HepG2 (cell line): ENCODE data around the gene ZNF84. TPM values are rescaled to one million over a fixed set of nuclear protein-coding genes. Genes with fewer than 3 reads are reported as not detected.
A peak's percentile ranks its signal among the peaks of the same experiment; 100 is the strongest.

ENCODE experiments used
- ESRRA ChIP-seq: sonication (generic); formaldehyde crosslinking; IDR thresholded peaks from 2 replicates; pipeline ENCODE4 v1.5.1; 2020; ENCODE audit warnings: mild to moderate bottlenecking, low read depth, missing genetic modification reagents
- KLF13 ChIP-seq: sonication (generic); formaldehyde crosslinking; IDR thresholded peaks from 2 replicates; pipeline ENCODE4 v1.4.0; 2020; ENCODE audit warnings: mild to moderate bottlenecking, missing genetic modification reagents
- MED8 ChIP-seq: sonication (generic); formaldehyde crosslinking; IDR thresholded peaks from 2 replicates; pipeline ENCODE4 v1.8.1; 2023; ENCODE audit warnings: mild to moderate bottlenecking, missing genetic modification reagents; ENCODE audit not compliant: insufficient replicate concordance
- PLRG1 ChIP-seq: fragments of 450-650 bp; conservative IDR thresholded peaks from 2 replicates; pipeline ENCODE4 v1.6.1; 2016
- RBAK ChIP-seq: sonication (generic); formaldehyde crosslinking; IDR thresholded peaks from 2 replicates; pipeline ENCODE4 v1.5.1; 2020; ENCODE audit warnings: mild to moderate bottlenecking, missing genetic modification reagents
- REPIN1 ChIP-seq: sonication (generic); formaldehyde crosslinking; IDR thresholded peaks from 2 replicates; pipeline ENCODE4 v1.8.0; 2022; ENCODE audit warnings: missing genetic modification reagents, low read depth, mild to moderate bottlenecking, borderline replicate concordance
- SMAD1 ChIP-seq: sonication (generic); formaldehyde crosslinking; IDR thresholded peaks from 2 replicates; pipeline ENCODE4 v1.4.0; 2020; ENCODE audit warnings: missing genetic modification reagents, low read depth, mild to moderate bottlenecking, borderline replicate concordance
- SMC3 ChIP-seq: IDR thresholded peaks from 2 replicates; pipeline ENCODE4 v1.6.1; 2011; ENCODE audit warnings: low read length, improper control_type of control experiment
- ZBTB2 ChIP-seq: sonication (generic); formaldehyde crosslinking; IDR thresholded peaks from 2 replicates; pipeline ENCODE4 v1.8.0; 2022; ENCODE audit warnings: low read depth, missing genetic modification reagents
- ZNF33B ChIP-seq: sonication (generic); formaldehyde crosslinking; IDR thresholded peaks from 2 replicates; pipeline ENCODE4 v1.5.1; 2020; ENCODE audit warnings: mild to moderate bottlenecking, missing genetic modification reagents
- polyA plus RNA-seq, 8 experiments: library from polyadenylated mRNA; depleted of rRNA in 3 of 8; stranded (reverse) in 7 of 8; unstranded in 1 of 8; fragments of >200 nt; fragmentation: Illumina TruSeq in 4 of 8; extraction: Trizol in 4 of 8; gene quantifications; 2 replicates each; pipeline versions ENCODE4 v1.2.1 to v1.2.3, GENCODE V29; 2011 to 2016; ENCODE audit warnings: low read depth in 4 of 8, missing spikeins in 1 of 8, mixed read lengths in 1 of 8; ENCODE audit not compliant: insufficient read depth in 1 of 8
- total RNA-seq, 5 experiments: library from RNA; depleted of rRNA; stranded (reverse); fragments of >200 nt; fragmentation: Illumina TruSeq; extraction: Trizol; gene quantifications; 2 replicates each; pipeline ENCODE4 v1.2.3, GENCODE V29; 2016; ENCODE audit warnings: low read depth in 1 of 5
- TF ChIP-seq, protein P1 (sequence below): sonication (generic); formaldehyde crosslinking; IDR thresholded peaks from 2 replicates; pipeline ENCODE4 v1.4.0; 2020; ENCODE audit warnings: mild to moderate bottlenecking, missing genetic modification reagents
- TF ChIP-seq, protein P2 (sequence below): sonication (generic); formaldehyde crosslinking; IDR thresholded peaks from 2 replicates; pipeline ENCODE4 v1.8.1; 2023; ENCODE audit warnings: mild to moderate bottlenecking, missing genetic modification reagents, borderline replicate concordance
- TF ChIP-seq, protein P3 (sequence below), 2 experiments: sonication (generic) in 1 of 2; formaldehyde crosslinking in 1 of 2; IDR thresholded peaks; 2 replicates each; pipeline versions ENCODE4 v1.5.1 to v1.6.1; 2011 to 2020; ENCODE audit warnings: borderline replicate concordance in 1 of 2, low read depth in 1 of 2, low read length in 1 of 2, mild to moderate bottlenecking in 1 of 2, missing genetic modification reagents in 1 of 2, moderate library complexity in 1 of 2
- TF ChIP-seq, protein P4 (sequence below): sonication (generic); formaldehyde crosslinking; IDR thresholded peaks from 2 replicates; pipeline ENCODE4 v1.4.0; 2020; ENCODE audit warnings: missing genetic modification reagents, borderline replicate concordance
- TF ChIP-seq, protein P5 (sequence below): sonication (generic); formaldehyde crosslinking; IDR thresholded peaks from 2 replicates; pipeline ENCODE4 v1.8.0; 2023; ENCODE audit warnings: mild to moderate bottlenecking, missing genetic modification reagents

ZNF84 gene
- total and polyA plus RNA-seq, 2 of the 13 experiments (the other 11 are each of a cell fraction or from before 2014, with no cell fraction given) = 15.5 to 21.8 TPM

- TF ChIP-seq, protein P1, sequence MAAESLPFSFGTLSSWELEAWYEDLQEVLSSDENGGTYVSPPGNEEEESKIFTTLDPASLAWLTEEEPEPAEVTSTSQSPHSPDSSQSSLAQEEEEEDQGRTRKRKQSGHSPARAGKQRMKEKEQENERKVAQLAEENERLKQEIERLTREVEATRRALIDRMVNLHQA = no peak
- TF ChIP-seq ESRRA (CRISPR knock-in tag) (no peak), ZBTB2 (CRISPR knock-in tag) (no peak), ZNF33B (no peak), PLRG1 (no peak), REPIN1 (CRISPR knock-in tag) (peak; percentile 25; the same call in 1 of the 2 replicates), RBAK (CRISPR knock-in tag) (no peak), SMC3 (0 out of 2 replicates have a peak, but pooled peaks have one; percentile 7), KLF13 (CRISPR knock-in tag) (no peak), MED8 (CRISPR knock-in tag) (no peak), SMAD1 (0 out of 2 replicates have a peak, but pooled peaks have one; percentile 23)
- TF ChIP-seq, protein P2, sequence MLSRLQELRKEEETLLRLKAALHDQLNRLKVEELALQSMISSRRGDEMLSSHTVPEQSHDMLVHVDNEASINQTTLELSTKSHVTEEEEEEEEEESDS (CRISPR knock-in tag) = no peak; the same call in 1 of the 2 replicates
- TF ChIP-seq, protein P3, sequence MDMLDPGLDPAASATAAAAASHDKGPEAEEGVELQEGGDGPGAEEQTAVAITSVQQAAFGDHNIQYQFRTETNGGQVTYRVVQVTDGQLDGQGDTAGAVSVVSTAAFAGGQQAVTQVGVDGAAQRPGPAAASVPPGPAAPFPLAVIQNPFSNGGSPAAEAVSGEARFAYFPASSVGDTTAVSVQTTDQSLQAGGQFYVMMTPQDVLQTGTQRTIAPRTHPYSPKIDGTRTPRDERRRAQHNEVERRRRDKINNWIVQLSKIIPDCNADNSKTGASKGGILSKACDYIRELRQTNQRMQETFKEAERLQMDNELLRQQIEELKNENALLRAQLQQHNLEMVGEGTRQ (IDR thresholded peaks at IDR 0.05; ENCODE audit: low read depth, low read length) = no peak
- TF ChIP-seq, protein P3 (CRISPR knock-in tag; IDR thresholded peaks at IDR 0.05; ENCODE audit: borderline replicate concordance) = peak; percentile 67
- TF ChIP-seq, protein P4, sequence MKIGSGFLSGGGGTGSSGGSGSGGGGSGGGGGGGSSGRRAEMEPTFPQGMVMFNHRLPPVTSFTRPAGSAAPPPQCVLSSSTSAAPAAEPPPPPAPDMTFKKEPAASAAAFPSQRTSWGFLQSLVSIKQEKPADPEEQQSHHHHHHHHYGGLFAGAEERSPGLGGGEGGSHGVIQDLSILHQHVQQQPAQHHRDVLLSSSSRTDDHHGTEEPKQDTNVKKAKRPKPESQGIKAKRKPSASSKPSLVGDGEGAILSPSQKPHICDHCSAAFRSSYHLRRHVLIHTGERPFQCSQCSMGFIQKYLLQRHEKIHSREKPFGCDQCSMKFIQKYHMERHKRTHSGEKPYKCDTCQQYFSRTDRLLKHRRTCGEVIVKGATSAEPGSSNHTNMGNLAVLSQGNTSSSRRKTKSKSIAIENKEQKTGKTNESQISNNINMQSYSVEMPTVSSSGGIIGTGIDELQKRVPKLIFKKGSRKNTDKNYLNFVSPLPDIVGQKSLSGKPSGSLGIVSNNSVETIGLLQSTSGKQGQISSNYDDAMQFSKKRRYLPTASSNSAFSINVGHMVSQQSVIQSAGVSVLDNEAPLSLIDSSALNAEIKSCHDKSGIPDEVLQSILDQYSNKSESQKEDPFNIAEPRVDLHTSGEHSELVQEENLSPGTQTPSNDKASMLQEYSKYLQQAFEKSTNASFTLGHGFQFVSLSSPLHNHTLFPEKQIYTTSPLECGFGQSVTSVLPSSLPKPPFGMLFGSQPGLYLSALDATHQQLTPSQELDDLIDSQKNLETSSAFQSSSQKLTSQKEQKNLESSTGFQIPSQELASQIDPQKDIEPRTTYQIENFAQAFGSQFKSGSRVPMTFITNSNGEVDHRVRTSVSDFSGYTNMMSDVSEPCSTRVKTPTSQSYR (CRISPR knock-in tag) = no peak; the same call in 1 of the 2 replicates
- TF ChIP-seq, protein P5, sequence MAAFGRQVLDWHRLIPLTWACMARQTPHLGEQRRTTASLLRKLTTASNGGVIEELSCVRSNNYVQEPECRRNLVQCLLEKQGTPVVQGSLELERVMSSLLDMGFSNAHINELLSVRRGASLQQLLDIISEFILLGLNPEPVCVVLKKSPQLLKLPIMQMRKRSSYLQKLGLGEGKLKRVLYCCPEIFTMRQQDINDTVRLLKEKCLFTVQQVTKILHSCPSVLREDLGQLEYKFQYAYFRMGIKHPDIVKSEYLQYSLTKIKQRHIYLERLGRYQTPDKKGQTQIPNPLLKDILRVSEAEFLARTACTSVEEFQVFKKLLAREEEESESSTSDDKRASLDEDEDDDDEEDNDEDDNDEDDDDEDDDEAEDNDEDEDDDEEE (CRISPR knock-in tag) = no peak
Measured at GRCh38 chr12:133080026-133080367, 42.7 kb downstream of the ZNF84 start (continued).
